Measurements from ENCODE around the gene IREB2.

The IREB2 gene

DNA sequence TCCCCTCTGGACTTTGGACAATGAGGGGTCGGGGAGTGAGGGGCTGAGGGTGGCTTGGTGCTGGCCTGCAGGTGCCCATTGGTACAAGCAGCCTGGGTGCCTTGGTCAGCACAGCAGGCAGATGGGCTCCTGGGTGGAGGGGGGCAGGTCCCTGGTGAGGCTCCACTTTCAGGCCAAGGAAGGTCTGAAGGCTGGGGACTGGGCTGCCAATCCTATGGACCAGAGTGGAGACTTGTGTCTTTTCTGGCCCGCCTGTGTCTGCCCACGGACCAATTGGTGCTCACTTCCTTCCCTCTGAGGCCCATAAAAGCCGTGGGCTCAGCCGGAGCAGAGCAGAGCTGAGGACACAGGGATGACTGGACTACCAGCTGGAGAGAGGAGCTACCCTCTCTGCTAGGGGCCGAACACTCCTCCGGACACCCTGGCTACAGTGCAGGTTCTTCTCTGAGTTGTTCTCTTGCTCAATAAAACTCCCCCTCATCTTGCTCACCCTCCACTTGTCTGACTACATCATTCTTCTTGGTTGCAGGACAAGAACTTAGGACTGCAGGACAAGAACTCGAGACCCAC is 31.9 kb upstream of the IREB2 start:
- no peak for DNase-seq

- no peak for DNase-seq
These were observed 30.2 kb upstream of the IREB2 start for GRCh38 chr15:78407608-78408354.

DNA sequence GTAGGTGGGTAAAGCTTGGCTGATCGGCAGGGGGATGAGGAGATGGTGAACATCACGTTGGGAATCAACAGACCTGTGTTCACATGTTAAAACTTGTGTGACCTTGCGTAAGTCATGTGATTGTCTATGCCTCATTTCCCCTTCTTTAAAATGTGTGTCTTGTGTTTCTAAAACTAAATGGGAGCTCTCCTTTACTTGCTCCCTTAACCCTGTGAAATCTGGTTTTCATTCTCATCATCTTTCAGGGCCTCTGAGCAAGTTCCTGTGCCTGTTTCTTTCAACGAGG is 29.7 kb upstream of the IREB2 start:
- DNase-seq: no peak

GRCh38 chr15:78408961-78409360 is 29.1 kb upstream of the IREB2 start:
- DNase-seq: no peak

- DNase-seq: no peak
These were observed 27.0 kb upstream of the IREB2 start for GRCh38 chr15:78411061-78411460.

DNA sequence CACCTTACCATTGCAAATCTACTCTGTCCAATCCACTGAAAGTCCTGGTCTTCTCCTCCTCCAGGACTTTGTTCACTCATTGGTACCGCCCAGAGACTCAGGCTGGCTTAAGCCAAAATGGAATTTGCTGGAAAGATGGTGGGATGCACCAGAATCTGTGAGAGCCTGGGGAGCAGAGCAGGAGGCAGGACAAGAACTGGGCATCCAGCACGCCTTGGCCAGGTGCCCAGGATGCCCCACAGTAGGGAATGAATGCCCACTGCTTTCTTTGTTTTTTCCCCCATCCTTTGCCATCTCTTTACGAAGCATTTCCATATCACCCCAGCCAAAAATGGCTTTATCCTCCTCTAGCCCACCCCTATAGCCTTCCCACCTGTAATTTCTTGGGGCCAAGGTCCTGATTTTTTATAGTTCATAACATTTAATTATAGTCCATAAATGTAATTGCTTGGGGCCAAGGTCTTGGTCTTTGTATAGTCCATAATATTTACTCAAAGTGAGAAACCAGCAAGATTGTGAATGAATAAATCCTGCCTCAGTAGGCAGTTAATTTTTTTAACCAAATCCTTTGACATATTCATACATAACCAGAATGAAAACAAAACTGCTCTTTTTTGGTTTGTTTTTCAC is 23.3 kb upstream of the IREB2 start:
- DNase-seq: no peak

DNA sequence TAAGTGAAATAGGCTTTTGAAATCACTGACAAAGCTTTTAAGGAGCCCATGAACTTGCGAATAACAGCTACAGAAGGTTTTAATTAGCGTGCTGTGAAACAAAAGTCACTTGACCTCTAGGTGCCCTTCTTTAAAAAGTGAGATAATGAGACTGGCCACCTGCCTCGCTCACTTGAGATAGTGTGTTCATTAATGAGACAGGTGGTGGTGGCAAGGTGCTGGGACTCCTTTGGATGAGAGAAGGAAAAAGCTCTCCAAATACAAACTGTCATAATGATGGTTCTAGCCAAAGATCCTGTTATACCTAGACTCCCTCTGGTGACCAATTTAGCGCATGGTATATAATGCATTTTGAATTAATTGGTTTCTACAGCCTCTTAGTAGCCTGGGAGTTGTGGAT is 22.7 kb upstream of the IREB2 start:
- DNase-seq: peak; percentile 43

DNA sequence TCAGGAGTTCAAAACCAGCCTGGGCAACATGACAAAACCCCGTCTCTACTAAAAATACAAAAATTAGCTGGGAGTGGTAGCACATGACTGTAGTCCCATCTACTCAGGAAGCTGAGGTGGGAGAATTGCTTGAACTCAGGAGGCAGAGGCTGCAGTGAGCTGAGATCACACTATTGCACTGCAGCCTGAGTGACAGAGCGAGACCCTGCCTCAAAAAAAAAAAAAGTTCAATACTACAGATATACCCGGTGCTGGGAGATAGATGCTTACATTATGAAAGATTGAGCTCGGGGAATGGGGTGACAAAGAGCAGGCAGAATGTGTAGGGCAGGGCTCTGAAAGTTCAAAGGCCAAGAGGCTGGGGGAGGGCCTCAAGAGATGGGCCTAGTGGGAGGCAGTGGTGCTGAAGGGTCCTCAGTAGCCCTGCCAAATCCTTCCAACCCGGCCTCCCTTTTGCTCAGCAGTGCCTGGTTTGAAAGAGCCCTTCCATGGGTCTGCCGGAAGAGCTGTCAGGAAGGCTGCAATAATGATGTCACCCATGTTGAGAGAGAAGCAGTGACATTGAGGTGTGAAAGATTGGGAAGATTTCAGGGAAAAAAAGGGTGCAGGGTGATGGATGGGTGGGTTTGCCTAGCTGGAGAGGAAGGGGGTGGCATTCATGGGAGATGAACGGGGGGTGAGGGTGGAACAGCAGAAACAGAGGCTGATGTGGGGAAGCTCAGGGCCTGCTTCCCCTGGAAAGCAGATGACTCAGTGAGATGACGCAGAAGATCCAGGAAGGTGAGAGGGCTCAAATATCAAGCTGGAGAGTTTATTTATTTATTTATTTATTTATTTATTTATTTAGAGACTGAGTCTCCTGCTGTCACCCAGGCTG is 20.0 kb upstream of the IREB2 start:
- no peak for DNase-seq

- no peak for DNase-seq
These were observed 19.3 kb upstream of the IREB2 start for GRCh38 chr15:78418686-78419085.

GRCh38 chr15:78419367-78419766 is 18.6 kb upstream of the IREB2 start:
- DNase-seq: no peak

DNA sequence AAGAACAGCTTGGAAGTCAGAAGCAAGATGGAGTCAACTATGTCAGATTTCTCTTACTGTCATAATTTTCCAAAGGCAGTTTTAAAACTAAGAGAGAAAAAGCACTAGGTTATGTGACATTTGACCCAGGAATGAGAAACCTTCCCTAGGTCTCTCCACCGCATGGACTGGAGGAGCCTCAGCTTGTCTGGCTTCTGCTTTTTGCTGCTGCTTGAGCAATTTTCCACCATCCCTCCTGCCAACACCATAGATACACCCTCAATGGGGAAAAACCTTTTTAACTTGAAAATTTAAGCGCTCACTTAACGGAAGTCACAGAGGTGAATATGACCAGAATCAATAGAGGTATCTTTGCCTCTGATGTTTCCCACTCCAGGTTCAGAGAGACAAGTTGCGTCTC is 17.8 kb upstream of the IREB2 start:
- no peak for DNase-seq

DNA sequence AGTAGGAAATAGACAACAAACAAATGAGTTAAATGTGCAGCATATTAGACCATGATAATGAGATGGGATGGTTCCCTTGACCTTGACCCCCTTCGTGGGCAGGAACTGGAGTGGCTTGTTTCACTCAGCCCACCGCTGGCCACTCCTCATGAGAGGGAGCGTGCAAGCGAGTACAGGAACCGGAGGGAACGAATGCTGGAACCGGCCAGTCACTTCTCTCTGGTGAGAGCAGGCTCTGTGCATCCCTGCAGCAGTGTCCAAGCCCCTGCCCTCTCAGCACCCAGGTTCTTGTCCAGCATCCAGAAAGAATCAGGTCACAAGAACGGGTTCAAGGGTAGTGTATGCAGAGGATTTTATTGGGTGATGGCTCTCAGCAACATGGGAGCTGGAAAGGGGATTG is 17.2 kb upstream of the IREB2 start:
- no peak for DNase-seq

DNA sequence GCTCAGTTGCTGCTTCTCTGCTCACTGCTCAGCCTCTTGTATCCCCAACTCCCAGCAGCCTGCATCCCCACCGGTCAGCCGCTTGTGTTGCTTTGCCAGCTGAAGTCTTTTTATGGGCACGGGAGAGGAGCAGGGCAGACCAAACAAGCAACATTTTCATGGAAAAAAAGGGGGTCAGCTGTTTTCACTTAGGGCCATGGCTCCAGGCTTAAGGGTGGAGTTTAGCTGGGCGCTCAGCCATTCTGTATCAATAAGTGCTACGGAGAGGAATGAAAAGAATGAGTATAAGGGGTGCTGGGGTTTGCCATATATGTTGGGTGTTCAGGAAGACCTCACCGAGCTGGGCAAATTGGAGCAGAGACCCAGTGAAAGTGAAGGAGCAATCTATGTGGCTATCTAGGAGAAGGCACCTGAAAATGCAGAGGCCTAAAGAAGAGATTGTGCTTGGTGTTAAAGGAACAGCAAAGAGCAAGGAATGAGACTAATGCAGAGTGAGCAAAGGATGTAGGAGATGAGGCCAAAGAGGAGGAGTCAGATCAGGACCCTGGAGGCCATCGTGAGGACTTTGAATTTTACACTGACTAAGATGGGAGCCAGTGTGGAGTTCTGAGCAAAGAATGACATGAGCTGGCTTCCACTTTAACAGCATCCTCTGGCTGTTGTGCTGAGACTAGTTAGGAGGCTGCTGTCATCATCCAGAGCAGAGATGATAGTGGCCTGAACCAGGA is 16.6 kb upstream of the IREB2 start:
- no peak for DNase-seq

- DNase-seq: no peak
These were observed 15.3 kb upstream of the IREB2 start for GRCh38 chr15:78422571-78423340.

- no peak for DNase-seq
These were observed 13.3 kb upstream of the IREB2 start for GRCh38 chr15:78424673-78425072.

GRCh38 chr15:78425643-78426042 is 12.4 kb upstream of the IREB2 start:
- DNase-seq: no peak

GRCh38 chr15:78426300-78426699 is 11.7 kb upstream of the IREB2 start:
- DNase-seq: no peak

- no peak for DNase-seq
These were observed 10.1 kb upstream of the IREB2 start for GRCh38 chr15:78427953-78428352.

DNA sequence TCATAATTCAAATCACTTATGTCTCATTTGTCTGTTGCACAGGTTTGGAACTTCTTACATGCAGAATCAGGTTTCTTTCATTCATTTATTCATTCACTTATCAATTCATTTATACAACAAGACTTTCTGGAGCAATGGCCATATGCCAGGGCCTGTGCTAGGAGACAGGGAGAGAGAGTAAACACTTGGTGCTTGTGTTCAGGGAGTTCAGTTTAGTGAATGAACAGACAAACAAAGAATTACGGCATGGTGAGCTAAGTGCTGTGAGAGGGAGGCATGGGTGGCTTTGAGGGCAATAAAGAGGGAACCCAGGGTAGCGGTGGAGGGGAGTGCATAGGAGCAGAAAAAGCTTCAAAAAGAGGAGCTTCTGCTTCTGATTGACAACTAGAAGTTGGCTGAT is 8.5 kb upstream of the IREB2 start:
- peak; percentile 33 for DNase-seq

DNA sequence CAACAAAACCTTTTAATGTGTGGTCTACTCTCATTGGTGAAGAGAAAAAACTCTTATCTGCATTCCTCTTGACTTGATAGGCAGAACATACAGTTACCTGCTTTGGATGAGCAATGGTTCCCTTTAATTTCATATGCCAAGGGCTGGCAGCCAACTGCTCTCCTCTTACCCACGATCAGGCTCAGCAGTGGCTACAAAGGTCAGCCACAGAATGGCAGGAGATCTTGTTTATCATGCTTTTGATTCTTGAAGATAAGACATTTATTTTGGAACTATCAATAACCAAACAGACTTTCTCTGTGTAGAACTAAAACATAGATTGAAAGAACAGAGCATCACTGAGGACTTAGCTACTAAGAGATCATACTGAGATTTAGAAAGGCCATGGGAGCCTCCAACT is 6.1 kb upstream of the IREB2 start:
- DNase-seq: no peak

DNA sequence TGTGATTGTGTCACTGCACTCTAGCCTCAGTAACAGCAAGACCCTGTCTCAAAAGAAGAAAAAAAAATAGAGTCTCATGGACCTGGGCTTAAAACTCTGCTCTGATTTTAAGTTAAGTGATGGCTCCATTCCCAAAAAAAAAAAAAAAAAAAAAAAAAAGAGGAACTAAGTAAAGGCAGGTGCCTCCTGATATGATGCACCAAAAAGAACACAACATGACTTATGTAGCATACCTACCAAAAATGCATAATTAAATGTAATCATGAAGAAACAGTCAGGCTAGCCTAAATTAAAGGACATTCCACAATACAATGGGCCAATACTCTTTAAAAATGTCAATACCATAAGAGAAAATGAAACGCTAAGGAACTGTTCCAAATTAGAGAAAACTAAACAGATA is 5.4 kb upstream of the IREB2 start:
- no peak for DNase-seq

DNA sequence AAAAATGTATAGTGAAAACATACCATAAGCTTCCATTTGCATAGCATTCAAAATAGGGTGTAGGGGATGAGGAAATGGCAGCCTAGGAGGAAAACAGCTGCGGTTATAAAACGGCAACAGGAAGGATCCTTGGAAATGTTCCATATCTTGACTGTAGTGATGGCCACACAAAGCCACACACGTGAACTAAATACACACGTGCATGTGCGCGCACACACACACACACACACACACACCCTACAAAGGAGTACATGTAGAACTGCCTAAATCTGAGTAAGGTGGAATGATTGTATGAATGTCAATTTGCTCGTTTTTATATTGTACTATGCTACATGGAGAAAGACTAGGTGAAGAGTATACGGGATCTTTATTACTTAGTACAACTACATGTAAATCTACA is 3.9 kb upstream of the IREB2 start:
- no peak for DNase-seq

Data from NCI-H510A (cell line).